HK-2 (cell line): ENCODE measurements around the gene USP12.
A peak's percentile ranks its signal among the peaks of the same experiment; 100 is the strongest.
"Not testable (repeated sequence)": the region's sequence is repeated elsewhere in the genome, so short reads cannot be mapped to it uniquely, and the experiment has no call there.

Experiments used
- DNase-seq: peaks from one replicate; pipeline ENCODE4 v3.0.0-alpha.2; 2018; ENCODE audit not compliant: unreplicated experiment

USP12 gene

DNA sequence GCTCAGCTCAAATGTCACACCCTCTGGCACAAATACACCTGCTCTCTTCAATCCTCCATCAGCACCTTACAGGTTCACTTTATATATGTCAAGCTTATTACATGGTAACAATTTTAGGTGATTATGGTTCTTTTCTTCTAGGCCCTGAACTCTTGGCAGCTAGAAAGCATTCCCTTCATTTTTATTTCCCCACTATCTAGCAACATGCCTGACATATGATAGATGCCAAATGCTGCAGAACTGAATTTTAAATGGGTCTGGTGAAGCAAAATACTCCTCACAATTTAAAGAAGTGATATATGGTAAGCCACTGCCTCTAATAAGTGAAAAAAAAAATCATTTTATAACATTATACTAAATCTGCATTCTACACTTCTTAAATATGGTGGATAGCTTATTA is 95.2 kb downstream of the USP12 start:
- DNase-seq: no peak

DNA sequence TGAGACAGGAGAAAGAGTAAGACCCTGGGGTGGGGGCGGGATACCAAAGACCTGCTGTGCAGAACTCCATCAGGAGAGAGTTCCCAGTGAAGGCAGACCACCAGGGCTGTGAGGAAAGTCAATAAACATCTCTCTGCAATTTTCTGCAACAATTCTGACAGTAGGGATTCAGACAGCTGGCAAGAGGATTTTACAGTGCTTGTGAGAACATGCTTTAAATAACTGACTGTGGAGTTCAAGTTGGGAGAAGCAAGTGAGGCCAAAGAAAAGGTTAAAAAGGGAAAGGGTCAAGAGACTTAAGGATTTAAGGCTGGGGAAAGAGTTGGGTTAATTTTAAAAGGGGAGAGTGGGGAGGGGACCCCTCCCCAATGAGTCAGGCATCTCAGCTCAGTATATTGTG is 98.4 kb downstream of the USP12 start:
- DNase-seq: no peak

DNA sequence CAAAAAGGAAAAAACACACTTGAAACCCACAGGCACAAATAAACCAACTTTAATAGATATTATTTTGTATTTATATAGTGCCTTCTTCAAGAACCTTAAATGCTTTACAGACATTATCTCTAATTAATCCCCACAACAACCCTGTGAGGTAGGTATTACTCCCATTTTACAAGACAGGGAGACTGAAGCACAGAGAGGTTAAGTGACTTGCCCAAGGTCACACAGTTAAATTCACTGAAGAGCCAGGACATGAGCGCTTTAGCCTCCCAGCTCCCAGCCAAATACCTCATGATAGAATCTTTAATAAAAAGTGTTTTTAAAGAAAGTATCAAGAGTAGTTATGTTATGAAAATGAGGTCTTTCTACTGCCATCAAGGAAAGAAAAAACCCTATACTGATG is 105.5 kb downstream of the USP12 start:
- DNase-seq: not testable (repeated sequence)

DNA sequence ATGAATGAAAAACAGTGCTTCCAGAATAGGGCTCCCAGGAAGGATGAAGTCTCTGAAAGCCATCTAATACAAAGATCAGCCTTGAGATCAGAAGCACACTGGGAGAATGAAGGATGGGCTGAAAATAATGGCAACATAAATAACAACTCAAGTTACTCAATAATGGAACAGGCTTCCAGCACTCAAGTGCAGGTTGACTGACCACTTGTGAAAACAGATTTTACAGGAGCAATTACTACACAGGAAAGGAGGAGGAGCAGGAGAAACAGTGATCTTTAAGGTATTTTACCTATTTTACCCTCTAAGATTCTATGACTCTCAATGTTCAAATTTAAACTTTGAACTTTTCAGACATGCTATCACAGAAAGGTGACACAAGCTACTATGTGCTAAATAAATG is 106.0 kb downstream of the USP12 start:
- no peak for DNase-seq

DNA sequence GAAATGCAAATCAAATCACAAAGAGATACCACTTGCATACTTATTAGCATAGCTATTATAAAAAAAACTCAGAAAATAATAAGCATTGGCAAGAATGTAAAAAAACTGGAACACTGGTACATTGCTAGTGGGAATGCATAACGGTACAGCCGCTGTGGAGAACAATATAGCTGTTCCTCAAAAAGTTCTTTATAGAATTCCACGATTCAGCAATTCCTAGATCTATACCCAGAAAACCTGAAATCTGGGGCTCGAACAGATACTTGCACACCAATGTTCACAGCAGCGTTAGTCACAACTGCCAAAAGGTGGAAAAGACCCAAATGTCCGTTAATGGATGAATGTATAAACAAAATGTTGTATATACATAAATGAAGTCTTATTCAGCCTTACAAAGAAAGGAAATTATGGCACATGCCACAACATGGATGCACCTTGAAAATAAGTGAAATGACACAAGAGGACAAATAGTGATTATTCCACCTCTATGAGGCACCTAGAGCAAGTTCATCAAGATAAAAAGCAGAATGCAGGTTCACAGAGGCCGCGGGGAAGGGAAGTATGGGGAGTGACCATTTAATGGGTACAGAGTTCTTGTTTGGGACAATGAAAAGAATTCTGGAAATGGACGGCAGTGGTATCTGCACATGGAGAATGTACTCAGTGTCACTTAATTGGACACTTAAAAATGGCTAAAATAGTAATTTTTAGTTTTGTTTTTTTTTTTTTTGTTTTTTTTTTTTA is 107.2 kb downstream of the USP12 start:
- DNase-seq: no peak

DNA sequence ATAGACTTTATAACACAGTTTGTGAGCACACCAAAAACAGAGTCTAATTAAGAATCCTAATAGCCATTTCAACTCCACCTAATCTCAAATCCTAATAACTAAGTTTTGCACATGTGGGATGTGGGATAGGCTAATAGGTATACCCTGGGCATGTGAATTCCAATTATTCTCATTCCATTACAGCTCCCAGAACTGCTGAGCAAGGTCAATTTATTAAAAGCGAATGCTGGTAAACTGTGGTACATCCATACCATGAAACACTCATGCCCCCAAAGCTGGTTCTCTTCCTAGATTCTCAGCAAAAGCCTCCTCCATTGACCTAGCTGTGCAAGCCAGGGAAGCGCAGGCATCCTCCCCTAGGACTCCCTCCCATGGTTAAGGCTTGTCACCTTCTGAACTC is 113.8 kb downstream of the USP12 start:
- no peak for DNase-seq

DNA sequence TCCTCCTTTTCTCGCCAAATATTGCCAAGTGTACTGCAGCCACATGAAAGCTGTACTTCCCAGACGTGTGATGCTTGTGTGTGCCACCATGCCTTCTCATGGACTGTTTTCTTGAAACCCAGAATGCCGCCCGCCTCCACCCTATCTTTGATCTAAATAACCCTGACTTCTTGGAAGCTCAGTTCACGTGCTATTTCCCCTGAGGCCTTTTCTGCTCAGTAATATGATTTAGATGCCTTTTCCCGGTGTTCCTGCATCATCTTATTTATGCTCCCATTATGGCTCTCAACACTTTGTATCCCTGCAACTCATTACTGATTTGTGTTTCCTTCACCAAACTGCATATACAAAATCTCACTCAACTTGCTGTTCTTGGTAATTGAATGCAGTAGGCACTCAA is 116.1 kb downstream of the USP12 start:
- DNase-seq: no peak

DNA sequence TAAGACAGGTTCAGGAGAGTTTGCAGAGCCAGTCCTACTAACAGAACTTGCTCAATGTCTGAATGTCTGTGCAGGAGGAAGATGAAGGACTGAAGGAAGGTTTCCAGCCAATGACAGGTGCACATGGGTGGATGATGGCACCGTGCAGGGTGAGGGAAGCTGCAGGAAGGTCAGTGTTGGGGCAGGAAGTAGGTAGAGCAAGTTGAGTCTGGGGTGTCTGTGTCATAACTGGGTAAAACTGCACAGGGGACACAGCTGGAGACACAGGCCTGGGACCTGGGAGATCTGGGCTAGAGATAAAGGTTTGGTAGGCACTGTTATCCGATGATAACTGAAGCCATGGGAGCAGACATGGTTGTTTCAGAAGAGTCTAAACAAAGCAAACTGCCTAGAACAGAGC is 116.9 kb downstream of the USP12 start:
- no peak for DNase-seq

DNA sequence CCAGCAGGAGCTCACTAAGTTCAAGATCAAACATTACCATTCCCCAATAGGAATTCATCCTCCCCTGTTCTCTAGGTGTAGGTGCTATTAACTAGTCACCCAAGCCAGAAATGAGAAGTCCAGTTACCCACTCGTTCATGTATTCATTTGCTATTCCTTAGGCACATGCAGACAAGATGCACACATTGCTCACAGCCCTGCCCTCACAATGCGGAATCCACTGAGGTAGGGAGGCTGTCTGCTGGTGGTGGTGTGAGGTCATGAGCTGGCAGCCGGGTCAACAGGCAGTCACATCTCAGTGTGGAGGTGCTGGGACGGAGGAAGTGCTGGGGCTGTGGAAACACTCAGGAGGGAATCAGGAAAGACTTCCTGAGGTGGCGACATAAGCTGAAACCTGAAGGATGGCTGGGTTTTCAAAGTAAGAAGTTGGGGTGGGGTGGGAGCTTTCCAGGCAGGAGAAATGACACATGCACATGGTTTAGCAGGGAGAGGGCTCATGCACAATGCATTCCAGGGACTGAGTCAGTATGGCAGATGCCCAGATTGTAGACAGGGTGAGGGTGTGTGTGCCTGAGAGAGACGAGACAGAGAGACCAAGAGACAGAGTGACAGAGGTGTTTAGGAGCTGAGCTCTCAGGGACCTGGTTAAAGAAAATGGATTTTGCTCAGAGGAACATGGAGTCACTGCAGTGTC is 117.6 kb downstream of the USP12 start:
- DNase-seq: peak; percentile 46

DNA sequence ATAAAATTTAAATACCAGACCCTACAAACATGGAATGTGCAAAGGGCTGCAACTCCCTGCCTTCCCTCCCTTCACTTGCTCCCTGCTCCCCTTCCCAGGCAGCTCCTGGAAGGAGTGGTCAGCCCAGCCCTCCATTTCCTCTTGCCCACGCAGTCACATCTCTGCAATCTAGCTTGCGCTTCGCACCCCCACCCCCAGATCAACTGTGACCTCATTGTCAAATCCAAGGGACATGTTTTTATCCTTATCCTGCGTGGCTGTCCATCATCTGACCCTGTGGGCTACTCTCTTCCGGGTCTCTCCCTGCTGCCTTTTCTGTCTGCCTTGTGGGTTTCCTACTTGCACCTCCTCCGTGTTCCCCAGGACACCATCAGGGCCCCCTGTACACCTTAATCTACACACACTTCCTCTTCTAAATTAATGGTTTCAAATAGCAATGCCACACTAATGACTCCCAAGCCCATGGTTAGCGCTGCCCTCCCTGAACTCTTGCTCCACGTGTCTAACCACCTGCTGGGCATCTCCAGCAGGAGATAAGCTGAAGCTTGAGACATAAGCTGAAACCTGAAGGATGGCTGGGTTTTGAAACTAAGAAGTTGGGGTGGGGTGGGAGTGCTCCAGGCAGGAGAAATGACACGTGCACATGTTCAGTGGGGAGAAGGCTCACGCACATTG is 118.3 kb downstream of the USP12 start:
- DNase-seq: no peak

DNA sequence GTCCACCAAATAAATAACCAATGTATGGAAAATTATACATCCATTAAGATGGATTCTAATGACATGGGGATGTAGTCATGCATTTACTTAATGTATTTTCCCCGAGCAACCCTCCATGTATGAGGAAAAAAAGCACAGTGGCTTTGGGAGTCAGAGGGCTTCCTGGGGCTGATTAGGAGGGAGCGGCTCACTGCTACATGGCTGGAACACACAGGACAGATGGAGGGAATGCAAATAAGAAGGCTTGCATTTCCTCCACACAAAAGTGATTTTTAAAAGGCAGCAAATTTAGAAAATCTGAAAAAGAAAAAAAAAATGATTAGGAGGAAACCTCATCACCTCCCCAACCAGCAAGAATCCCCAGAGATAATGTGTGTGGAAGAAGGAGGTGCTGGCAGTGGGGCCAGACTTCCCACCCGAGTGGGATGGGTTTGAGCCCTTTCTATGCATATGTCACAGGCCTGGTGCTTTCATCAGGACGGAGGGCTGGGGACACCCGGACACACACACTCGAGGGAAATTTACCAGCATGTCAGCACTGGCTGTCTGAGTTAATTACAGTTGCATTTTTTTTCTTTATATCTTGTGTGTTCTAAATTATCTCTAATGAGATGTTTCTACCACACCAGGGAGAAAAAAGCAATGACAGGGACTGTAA is 118.9 kb downstream of the USP12 start:
- DNase-seq: no peak

DNA sequence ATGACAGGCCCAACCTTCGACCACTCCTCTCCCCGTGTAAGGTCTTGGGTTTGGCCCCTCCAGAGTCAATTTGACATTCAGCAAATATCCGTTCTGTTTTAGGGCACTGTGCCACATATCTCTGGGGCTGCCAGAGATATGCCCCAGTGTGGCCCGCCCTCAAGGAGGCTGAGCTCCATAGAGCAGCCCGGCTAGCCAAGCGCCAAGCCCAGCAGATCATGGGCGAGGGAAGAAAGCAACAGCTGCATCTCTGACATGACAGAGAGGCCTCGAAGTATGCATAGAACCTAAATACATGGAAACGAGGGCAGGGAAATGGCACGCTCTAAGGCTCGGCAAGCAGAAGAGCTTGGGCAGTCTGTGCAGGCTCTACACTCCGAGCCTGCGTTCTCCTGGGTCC is 124.5 kb downstream of the USP12 start:
- no peak for DNase-seq

DNA sequence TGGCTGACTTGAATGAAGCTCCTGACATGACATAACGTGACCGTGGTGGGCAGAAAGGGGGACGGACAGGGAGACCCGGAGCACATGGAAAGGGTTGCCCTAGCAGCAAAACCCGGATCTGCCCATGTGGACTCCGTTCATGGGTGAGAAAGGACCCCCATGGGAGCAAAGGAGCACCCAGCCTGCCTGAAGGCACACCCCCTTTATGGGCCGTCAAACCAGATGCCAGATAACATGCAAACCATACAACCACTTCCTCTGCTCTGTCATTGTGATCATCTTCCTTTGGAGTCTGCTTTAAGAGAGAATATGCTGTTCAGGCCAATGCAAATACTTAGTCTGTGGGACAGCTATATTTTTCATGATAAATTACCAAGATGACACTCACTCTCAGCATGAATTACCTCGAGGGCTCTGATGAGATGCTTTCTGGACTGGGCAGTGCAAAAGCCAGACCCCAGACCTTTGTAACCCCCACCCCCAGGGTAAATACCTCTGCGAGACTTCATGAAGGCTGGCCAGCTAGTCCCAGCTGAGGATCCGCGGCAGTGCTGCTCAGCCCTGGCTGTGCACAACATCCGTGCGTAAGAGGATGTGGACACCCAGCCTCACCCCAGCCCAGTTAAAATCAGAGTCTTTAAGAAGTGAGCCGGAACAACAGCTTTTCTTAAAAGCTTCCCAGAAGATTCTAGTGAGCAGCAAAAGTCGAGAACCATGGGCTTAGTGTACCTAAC is 126.6 kb downstream of the USP12 start:
- no peak for DNase-seq

DNA sequence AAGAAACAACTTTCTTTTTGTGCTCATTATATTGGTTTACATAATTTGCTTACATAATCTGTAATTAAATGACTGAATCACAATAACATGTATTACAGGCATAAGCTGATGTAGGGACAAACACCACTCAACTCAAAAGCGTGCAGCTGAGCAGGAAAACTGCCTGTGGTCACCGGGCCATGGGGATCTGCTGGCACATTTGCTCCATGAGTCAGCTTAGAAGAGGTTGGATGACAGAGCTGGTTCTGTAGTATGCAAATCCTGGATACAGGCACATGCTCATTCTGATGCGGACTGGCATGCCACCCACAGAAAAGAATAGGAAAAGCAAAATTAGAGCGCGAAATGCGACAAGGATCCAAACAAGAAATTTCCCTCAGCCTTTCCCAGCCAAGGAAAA is 128.6 kb downstream of the USP12 start:
- DNase-seq: peak; percentile 68

DNA sequence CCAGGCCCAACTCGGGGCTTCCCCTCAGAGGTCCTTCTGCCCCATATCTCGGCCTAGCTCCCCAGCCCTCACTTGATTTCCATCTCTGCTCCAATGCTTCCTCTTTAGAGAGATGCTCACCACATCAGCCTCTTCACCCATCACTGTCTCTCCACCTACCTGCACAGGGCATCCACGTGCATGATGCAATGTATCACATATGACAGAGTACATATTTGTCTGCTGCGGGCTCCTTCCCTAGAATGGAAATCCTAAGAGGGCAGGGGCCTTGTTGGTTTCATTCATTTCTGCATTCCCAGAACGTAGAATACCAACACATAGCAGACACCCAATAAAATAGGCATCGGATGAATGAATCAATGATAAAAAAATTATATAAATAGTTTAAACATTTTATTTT is 130.3 kb downstream of the USP12 start:
- DNase-seq: no peak

DNA sequence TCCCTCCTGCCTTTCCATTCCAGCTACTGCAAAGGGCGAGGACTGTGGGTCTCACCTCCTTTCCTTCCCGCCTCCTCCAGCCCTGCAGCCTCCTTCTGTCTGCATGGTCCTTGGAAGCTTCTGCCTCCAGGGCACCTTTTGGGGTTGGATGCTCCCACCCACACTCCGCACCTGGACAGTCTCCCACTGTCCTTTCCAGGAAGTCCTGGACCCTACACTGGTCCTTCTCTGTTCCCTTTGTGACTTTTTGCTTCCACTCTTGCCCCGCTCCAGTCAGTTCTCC is 130.8 kb downstream of the USP12 start:
- DNase-seq: no peak

DNA sequence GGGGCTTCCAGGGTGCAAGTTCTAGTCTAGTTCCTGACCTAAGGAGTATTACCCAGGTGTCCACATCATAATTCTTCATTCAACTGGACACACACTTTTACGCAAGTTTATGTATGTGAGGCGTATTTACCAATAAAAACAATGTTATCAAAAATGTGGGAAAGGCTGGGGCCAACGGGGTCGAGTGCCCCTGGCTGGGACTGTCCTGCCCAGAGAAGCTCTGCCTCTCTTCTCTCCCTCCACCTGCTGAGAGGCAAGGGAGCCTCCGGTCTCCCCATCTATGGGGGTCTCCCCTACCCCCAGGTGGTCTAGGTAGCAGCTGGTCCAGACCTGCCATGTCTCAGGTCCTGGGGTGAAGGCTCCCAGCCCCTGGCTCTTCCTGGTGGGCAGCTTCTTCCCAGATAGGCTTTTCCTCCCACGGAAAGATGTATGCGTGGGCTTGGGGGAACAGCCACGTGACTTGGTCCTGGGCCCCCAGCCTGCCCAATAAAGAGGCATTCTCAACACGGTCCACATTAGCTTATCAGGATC is 132.4 kb downstream of the USP12 start:
- no peak for DNase-seq

DNA sequence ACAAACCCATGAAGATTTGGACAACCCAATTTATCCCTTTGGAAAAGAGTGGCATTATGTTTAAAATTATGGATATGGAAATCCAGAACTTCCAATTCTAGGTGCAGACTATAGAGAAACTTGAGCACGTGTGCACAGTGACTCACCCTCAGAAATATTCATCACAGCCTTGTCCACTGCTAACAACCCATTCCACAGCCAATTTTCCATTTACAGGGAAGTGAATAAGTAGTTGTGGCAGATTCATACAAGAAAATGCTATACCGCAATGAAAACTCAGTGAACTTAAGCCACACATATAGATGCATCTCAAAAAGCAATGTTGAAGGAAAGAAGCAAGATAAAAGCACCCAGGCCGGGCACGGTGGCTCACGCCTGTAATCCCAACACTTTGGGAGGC is 133.3 kb downstream of the USP12 start:
- no peak for DNase-seq

DNA sequence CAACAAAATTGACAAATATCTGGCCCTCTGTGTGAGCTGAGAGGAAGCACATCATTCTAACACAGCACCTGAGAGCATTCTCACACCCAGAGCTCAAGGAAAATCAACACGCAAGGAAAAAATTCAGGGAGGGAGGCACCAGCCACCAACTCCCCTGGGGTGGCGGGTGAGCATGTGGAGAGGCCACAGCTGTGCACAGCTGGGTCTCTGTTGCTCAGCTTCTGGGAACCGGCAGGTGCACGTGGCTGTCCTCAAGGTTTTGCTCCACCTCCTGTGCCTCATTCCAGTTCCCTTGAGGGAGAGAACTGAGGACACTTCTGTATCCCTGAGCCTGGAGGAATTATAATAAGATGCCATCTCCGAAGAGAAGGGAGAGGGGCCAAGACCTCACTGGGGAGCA is 134.0 kb downstream of the USP12 start:
- no peak for DNase-seq

DNA sequence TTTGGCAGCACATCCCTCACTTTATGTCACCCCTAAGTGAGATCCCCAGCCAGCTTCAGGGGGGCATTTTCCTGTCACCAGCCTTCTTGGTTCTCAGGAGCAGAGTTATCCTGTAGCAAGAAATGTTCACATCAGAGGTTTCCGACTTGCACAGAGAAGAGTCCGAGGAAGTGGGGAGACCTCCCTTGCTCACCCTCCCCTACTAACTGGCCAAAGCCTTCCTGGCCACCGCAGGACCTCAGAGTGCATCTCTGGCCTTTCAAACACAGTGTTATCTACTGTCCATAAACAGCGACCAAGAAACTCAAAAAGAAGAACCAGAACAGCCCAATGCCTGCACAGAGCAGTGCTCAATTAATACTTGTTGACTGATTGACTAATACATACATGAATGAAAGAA is 134.4 kb downstream of the USP12 start:
- no peak for DNase-seq

DNA sequence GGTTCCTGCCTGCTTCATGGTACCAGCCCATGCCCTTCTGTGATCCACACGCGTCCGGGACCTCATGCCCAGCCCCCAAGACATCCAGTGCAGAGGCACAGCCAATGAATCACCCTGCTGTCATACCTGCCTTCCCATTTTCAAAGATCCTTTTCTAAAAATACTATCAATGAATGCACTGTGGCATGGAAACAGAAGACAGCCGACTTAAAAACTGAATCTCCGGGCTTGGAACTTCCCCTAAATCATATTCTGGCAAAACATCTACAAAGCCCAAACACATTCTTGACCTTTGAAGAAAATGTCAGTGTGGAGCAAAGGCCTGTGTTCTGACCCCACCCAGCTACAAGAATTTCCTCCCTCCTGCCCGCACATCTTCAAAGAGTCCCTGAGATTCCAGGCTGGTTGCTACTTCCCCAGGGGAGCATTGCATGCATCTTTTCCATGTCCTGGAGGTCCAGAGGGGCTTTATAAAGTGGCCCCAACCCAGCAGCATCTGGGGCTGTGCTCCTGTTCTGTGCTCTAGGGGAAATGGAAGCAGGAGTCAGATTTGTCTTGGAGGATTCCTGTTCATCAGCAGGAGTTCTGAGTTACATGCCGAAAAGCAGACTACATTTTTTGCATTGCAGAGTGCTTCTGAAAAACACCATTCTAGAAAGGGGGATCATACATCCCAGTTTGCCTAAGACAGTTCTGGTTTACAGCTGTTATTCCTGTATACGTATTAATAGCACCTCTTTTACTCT is 135.2 kb downstream of the USP12 start:
- no peak for DNase-seq
